ENCODE results near the gene FAM240B.

DNA sequence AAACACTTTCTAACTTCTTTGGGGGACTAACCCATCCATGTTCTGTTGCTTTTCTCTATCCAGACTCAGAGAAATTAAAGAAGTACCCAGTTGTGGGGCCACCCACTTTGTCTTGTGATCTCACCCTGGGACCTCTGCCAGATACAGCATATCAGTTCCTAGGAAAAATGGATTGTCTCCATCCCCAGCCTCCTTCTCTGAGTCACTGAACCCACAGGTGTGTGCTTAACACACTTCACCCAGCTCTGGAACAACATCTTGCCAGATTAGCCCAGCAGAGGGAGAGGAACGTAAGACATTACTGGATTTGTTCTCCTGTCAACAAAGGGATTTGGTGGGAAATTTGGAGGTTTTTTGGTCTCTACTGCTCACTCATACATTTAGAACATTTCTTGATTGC is 19.2 kb downstream of the FAM240B start:
- TF ChIP-seq TAF1 (IDR thresholded peaks at IDR 0.05; ENCODE audit: low read depth, low read length) (no peak), POLR2A (IDR thresholded peaks at IDR 0.05; ENCODE audit: low read depth, low read length) (no peak)

All from GM12891 (cell line).